Upper lobe of right lung (tissue), 1 donor: ENCODE measurements around the gene HTR1D. TPM values are rescaled to one million over a fixed set of nuclear protein-coding genes. Genes with fewer than 3 reads are reported as not detected.

Experiments
- ATAC-seq: fragments of 200-7000 bp; cut with Tn5 transposase; one replicate; pipeline ENCODE4 v1.9.1; 2020; ENCODE audit warnings: mild to moderate bottlenecking, moderate library complexity
- DNase-seq: peaks from one replicate; pipeline ENCODE4 v3.0.0-alpha.2; 2020
- H3K27ac ChIP-seq: fragments of 200-600 bp; one replicate; pipeline ENCODE4 v1.8.0; 2022
- H3K27me3 ChIP-seq: fragments of 200-600 bp; one replicate; pipeline ENCODE4 v1.8.0; 2022; ENCODE audit warnings: mild to moderate bottlenecking
- H3K36me3 ChIP-seq: fragments of 200-600 bp; one replicate; pipeline ENCODE4 v1.8.0; 2022
- H3K4me1 ChIP-seq: fragments of 200-600 bp; one replicate; pipeline ENCODE4 v1.8.0; 2022
- H3K4me3 ChIP-seq: fragments of 200-600 bp; one replicate; pipeline ENCODE4 v1.8.0; 2022; ENCODE audit warnings: mild to moderate bottlenecking
- H3K9me3 ChIP-seq: fragments of 200-600 bp; one replicate; pipeline ENCODE4 v1.8.0; 2022
- CTCF ChIP-seq: fragments of 200-600 bp; IDR thresholded peaks from one replicate; pipeline ENCODE4 v1.8.0; 2022; ENCODE audit warnings: antibody characterized with exemption
- intact Hi-C: fragments of 100-400 bp; cut with DNase I; formaldehyde crosslinking; loops from one replicate; pipeline ENCODE4 v1.11.0; 2022
- total RNA-seq: library from RNA; stranded (reverse); fragmentation: NEBNext Ultra II Directional; extraction: Animal tissue kit (Norgen Biotek cat#: 25700); gene quantifications from one replicate; pipeline ENCODE4 v1.2.1, GENCODE V29; 2021
- donor health status: DM: no; HTN: yes; CAD: no; lungs with severe emphysema.

HTR1D gene
- total RNA-seq, 1 donor from 2014 or later: 0.93 TPM

GRCh38 chr1:23169727-23170335, 47.5 kb downstream of the HTR1D start:
- Histone ChIP-seq H3K9me3 (no peaks in the 10 kb centered on the region), H3K27ac (peak overlapping the region; percentile 86), H3K36me3 (no peaks in the 10 kb centered on the region), H3K27me3 (no peaks in the 10 kb centered on the region), H3K4me3 (no peak overlapping the region), H3K4me1 (peaks cover 27% of the 10 kb centered on the region)
- peak; percentile 84 for DNase-seq
- intact Hi-C loops: no loop called here
- peak; percentile 81 for ATAC-seq
- no peak for TF ChIP-seq CTCF

- no peak for TF ChIP-seq CTCF
- Histone ChIP-seq H3K9me3 (no peaks in the 10 kb centered on the region), H3K36me3 (no peaks in the 10 kb centered on the region), H3K4me3 (peak overlapping the region; percentile 88), H3K27ac (peak overlapping the region; percentile 86), H3K27me3 (no peaks in the 10 kb centered on the region), H3K4me1 (peaks cover 27% of the 10 kb centered on the region)
- DNase-seq: no peak
- no peak for ATAC-seq
- intact Hi-C loops: no loop called here
Observed at GRCh38 chr1:23169195-23169575, 48.1 kb downstream of the HTR1D start.

GRCh38 chr1:23168445-23169194, 48.7 kb downstream of the HTR1D start, which contains the start of gene LUZP1:
TSS of gene LUZP1 (minus strand) at chr1:23168856.
- ATAC-seq (peak; percentile 96), DNase-seq (peak; percentile 92)
- no peaks in the 10 kb centered on the region for H3K36me3 ChIP-seq
- no peaks in the 10 kb centered on the region for H3K9me3 ChIP-seq
- H3K27me3 ChIP-seq: no peaks in the 10 kb centered on the region
- H3K4me1 ChIP-seq: peaks cover 32% of the 10 kb centered on the region
- no peak for TF ChIP-seq CTCF
- peak within 1 kb of the TSS; percentile 88 for H3K4me3 ChIP-seq
- intact Hi-C loops: no loop called here
- H3K27ac ChIP-seq: peak within 1 kb of the TSS; percentile 86

DNA sequence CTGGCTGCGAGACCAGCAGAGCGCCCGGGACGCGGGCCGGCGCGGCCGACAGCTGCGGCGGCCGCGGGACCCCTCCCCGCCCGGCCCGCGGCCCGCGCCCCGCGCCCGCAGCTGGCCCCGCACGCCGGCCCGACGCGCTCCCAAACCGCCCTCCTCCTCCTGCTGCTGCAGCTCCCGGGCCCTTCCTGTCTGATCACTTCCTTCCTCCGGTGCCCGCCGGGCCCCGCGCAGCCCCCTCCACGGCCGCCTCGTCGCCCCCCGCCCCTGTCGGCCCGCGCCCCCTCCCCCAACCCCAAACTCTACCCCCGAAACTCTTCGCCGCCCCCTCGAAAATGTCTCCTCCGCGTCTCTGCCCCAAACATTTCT, 49.2 kb downstream of the HTR1D start:
- ATAC-seq (peak; percentile 47), DNase-seq (peak; percentile 73)
- Histone ChIP-seq H3K27me3 (no peaks in the 10 kb centered on the region), H3K4me3 (peak overlapping the region; percentile 88), H3K36me3 (no peaks in the 10 kb centered on the region), H3K27ac (peak overlapping the region; percentile 86), H3K4me1 (peaks cover 33% of the 10 kb centered on the region), H3K9me3 (no peaks in the 10 kb centered on the region)
- intact Hi-C loops: no loop called here
- TF ChIP-seq CTCF: no peak

DNA sequence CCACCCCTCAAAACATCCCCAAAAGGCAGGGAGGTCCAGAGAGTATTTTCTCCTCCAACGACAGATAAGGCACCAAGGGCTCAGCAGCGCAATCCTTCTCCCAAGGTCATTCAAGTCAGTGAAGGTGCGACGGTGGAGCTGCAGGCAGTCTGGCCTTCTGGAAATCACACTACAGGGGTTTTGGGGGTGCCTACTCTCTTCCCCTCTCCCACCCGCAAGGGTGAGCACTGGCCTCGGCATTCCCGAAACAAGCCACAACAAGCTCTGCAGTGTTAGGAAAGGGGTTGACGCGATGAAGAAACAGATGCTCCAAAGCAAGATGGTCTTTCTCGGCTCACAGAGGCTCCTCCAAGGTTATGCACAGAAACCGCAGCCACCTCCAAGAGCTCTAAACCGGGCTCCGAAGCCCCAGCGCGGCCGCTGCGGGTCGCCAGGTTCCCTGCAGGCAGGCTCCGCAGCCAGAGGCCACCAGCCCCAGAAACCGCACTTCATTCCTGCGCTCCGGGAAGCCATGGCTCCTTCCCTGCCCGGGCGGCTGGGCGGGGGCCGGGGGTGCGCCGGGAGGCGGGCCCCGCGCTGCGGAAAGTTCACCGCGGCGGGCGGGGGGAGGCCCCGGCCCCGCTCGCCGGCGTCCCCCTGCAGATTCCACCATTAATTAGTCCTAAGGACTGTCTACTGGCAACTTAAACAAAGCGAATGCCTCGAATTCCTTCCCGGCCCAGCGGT, 49.8 kb downstream of the HTR1D start:
- Histone ChIP-seq H3K4me1 (peaks cover 37% of the 10 kb centered on the region), H3K4me3 (peak overlapping the region; percentile 88), H3K27me3 (no peaks in the 10 kb centered on the region), H3K9me3 (no peaks in the 10 kb centered on the region), H3K27ac (peak overlapping the region; percentile 86), H3K36me3 (no peaks in the 10 kb centered on the region)
- peak; percentile 77 for DNase-seq
- TF ChIP-seq CTCF: no peak
- intact Hi-C loops: no loop called here
- peak; percentile 40 for ATAC-seq
